Kidney (tissue), 14 donors: ENCODE measurements around the gene CTNND2. TPM values are rescaled to one million over a fixed set of nuclear protein-coding genes. Genes with fewer than 3 reads are reported as not detected.

Source experiments
- DNase-seq, 5 donors: peaks; one replicate each; pipeline ENCODE4 v3.0.0-alpha.2; 2013 to 2020
- FAIRE-seq: peaks from 2 replicates; lab custom pipeline; 2012; peaks lifted over from hg19 to GRCh38; lab: Jason Lieb, UNC
- H3K27ac ChIP-seq, 2 donors: one replicate each; pipeline ENCODE4 v1.7.0; 2013; ENCODE audit warnings: low read depth in 2 of 2, low read length in 2 of 2, inconsistent platforms in 1 of 2
- H3K27me3 ChIP-seq: one replicate; pipeline ENCODE4 v1.7.1; 2013; ENCODE audit warnings: low read length, inconsistent platforms; ENCODE audit not compliant: control insufficient read depth, insufficient read depth
- H3K36me3 ChIP-seq, 3 donors: one replicate each; pipeline versions ENCODE4 v1.7.0 to v1.7.1; 2013; ENCODE audit warnings: low read length in 3 of 3, control low read depth in 1 of 3, inconsistent platforms in 1 of 3; ENCODE audit not compliant: insufficient read depth in 3 of 3, control insufficient read depth in 2 of 3
- H3K4me1 ChIP-seq, 3 donors: one replicate each; pipeline versions ENCODE4 v1.7.0 to v1.7.1; 2013; ENCODE audit warnings: low read length in 3 of 3, inconsistent platforms in 1 of 3, low read depth in 1 of 3; ENCODE audit not compliant: control insufficient read depth in 2 of 3, insufficient read depth in 2 of 3
- H3K4me3 ChIP-seq, 3 donors: one replicate each; pipeline versions ENCODE4 v1.7.0 to v1.8.1; 2013; ENCODE audit warnings: low read length in 3 of 3, control low read depth in 1 of 3, inconsistent platforms in 1 of 3
- H3K9ac ChIP-seq, 3 donors: one replicate each; pipeline versions ENCODE4 v1.7.0 to v1.7.1; 2013; ENCODE audit warnings: low read length in 3 of 3, control low read depth in 1 of 3, inconsistent platforms in 1 of 3
- H3K9me3 ChIP-seq, 3 donors: one replicate each; pipeline versions ENCODE4 v1.7.0 to v1.7.1; 2013; ENCODE audit warnings: low read length in 3 of 3, control low read depth in 1 of 3, inconsistent platforms in 1 of 3; ENCODE audit not compliant: control insufficient read depth in 2 of 3, insufficient read depth in 1 of 3
- CTCF ChIP-seq: IDR thresholded peaks from 3 replicates; pipeline ENCODE4 v1.5.1; 2012; ENCODE audit warnings: mild to moderate bottlenecking, moderate library complexity, borderline replicate concordance; ENCODE audit not compliant: insufficient read depth; ENCODE audit errors: extremely low read depth
- intact Hi-C: fragments of 100-400 bp; cut with DNase I; formaldehyde crosslinking; loops from one replicate; pipeline ENCODE4 v1.11.1; 2022
- polyA plus RNA-seq: library from polyadenylated mRNA; stranded (reverse); fragments of 350-450 nt; fragmentation: Illumina TruSeq; extraction: RNeasy Lipid Tissue Mini Kit (QIAGEN cat#74804); gene quantifications from one replicate; pipeline ENCODE4 v1.2.3, GENCODE V29; 2014; ENCODE audit warnings: low read depth, low replicate concordance; ENCODE audit not compliant: insufficient read depth
- total RNA-seq: library from RNA; stranded (reverse); fragmentation: NEBNext Ultra II Directional; extraction: Animal tissue kit (Norgen Biotek cat#: 25700); gene quantifications from one replicate; pipeline ENCODE4 v1.2.1, GENCODE V29; 2021
- donor health status: control.
- donor health status: control.
- donor health status: control.
- donor health status: control.
- donor health status: control.
- donor health status: DM: yes; HTN: yes; CAD: no.
- donor health status: Normal renal cell carcinoma (clear cell type).

Gene CTNND2
- total and polyA plus RNA-seq, 2 donors from 2014 or later, result 0.15 to 0.79 TPM

GRCh38 chr5:11679676-11680075 lies 224.6 kb downstream of the CTNND2 start:
- no peak for TF ChIP-seq CTCF
- DNase-seq (no peak), FAIRE-seq (no peak)
- Histone ChIP-seq H3K4me1 (no peaks in the 10 kb centered on the region), H3K27ac (no peak overlapping the region), H3K9ac (no peak overlapping the region), H3K36me3 (no peaks in the 10 kb centered on the region), H3K4me3 (no peak overlapping the region), H3K9me3 (no peaks in the 10 kb centered on the region), H3K27me3 (no peaks in the 10 kb centered on the region)
- intact Hi-C loops, result no loop called here

- Histone ChIP-seq H3K4me1 (no peaks in the 10 kb centered on the region), H3K27me3 (no peaks in the 10 kb centered on the region), H3K9me3 (no peaks in the 10 kb centered on the region), H3K36me3 (no peaks in the 10 kb centered on the region), H3K27ac (no peak overlapping the region), H3K4me3 (no peak overlapping the region), H3K9ac (no peak overlapping the region)
- intact Hi-C loops, result no loop called here
- FAIRE-seq (no peak), DNase-seq (no peak)
- no peak for TF ChIP-seq CTCF
These were observed 229.1 kb downstream of the CTNND2 start for GRCh38 chr5:11675184-11675583.

- Histone ChIP-seq H3K4me3 (no peak overlapping the region), H3K4me1 (no peaks in the 10 kb centered on the region)
- no peak for DNase-seq
These were observed 231.7 kb downstream of the CTNND2 start for GRCh38 chr5:11672385-11673085.

More at GRCh38 chr5:11672385-11673085, 231.7 kb downstream of the CTNND2 start:
- TF ChIP-seq CTCF, result no peak
- FAIRE-seq, result no peak
- H3K9ac ChIP-seq, result no peak overlapping the region
- intact Hi-C loops, result no loop called here
- no peaks in the 10 kb centered on the region for H3K36me3 ChIP-seq
- H3K9me3 ChIP-seq, result no peaks in the 10 kb centered on the region
- H3K27me3 ChIP-seq, result no peaks in the 10 kb centered on the region
- no peak overlapping the region for H3K27ac ChIP-seq
